OCI-LY1 (cell line): Measurements from ENCODE around the gene SLC24A3.

ENCODE experiments used
- H2AFZ ChIP-seq: fragments of 200-600 bp; sonication (generic), shearing (Covaris generic); 2 replicates; pipeline ENCODE4 v1.6.0; 2014; ENCODE audit warnings: antibody characterized with exemption, mild to moderate bottlenecking, low read length
- H3F3A ChIP-seq: fragments of 200-600 bp; sonication (generic), shearing (Covaris generic); 2 replicates; pipeline ENCODE4 v1.6.0; 2014; ENCODE audit warnings: mild to moderate bottlenecking, antibody characterized with exemption, low read length, moderate library complexity; ENCODE audit not compliant: insufficient read depth
- H3K27ac ChIP-seq: fragments of 200-600 bp; sonication (generic); 2 replicates; pipeline ENCODE4 v1.5.1; 2014; ENCODE audit warnings: low read length, mixed run types, mild to moderate bottlenecking, low read depth; ENCODE audit not compliant: poor library complexity, severe bottlenecking
- H3K27me3 ChIP-seq: fragments of 200-600 bp; sonication (generic); 2 replicates; pipeline ENCODE4 v1.6.0; 2014; ENCODE audit warnings: antibody characterized with exemption, mild to moderate bottlenecking, low read length, moderate library complexity; ENCODE audit not compliant: insufficient read depth
- H3K36me3 ChIP-seq: fragments of 200-600 bp; sonication (generic); 2 replicates; pipeline ENCODE4 v1.6.1; 2014; ENCODE audit warnings: mild to moderate bottlenecking, antibody characterized with exemption, low read length, moderate library complexity, mixed read lengths; ENCODE audit not compliant: insufficient read depth
- H3K4me1 ChIP-seq: fragments of 200-600 bp; sonication (generic); 2 replicates; pipeline ENCODE4 v1.5.1; 2014; ENCODE audit warnings: mild to moderate bottlenecking, low read length, moderate library complexity; ENCODE audit not compliant: insufficient read depth, severe bottlenecking
- H3K4me2 ChIP-seq: fragments of 200-600 bp; sonication (generic), shearing (Covaris generic); 2 replicates; pipeline ENCODE4 v1.6.1; 2014; ENCODE audit warnings: low read length
- H3K4me3 ChIP-seq: fragments of 200-600 bp; sonication (generic); 2 replicates; pipeline ENCODE4 v1.5.1; 2014; ENCODE audit warnings: low read length, low read depth, mild to moderate bottlenecking, mixed read lengths; ENCODE audit not compliant: poor library complexity, severe bottlenecking
- H3K79me2 ChIP-seq: fragments of 200-600 bp; shearing (Covaris generic); 2 replicates; pipeline ENCODE4 v1.6.1; 2016; ENCODE audit warnings: mixed run types, low read length, mixed read lengths; ENCODE audit not compliant: insufficient read depth
- H3K9ac ChIP-seq: fragments of 200-600 bp; sonication (generic), shearing (Covaris generic); 2 replicates; pipeline ENCODE4 v1.6.1; 2014; ENCODE audit warnings: mild to moderate bottlenecking, low read length, mixed read lengths
- H3K9me2 ChIP-seq: fragments of 200-600 bp; sonication (generic), shearing (Covaris generic); 2 replicates; pipeline ENCODE4 v1.6.1; 2014; ENCODE audit warnings: low read depth, mild to moderate bottlenecking, low read length, mixed read lengths
- H3K9me3 ChIP-seq: fragments of 200-600 bp; shearing (Covaris generic); 2 replicates; pipeline ENCODE4 v1.6.1; 2014; ENCODE audit warnings: low read length, mixed read lengths
- H4K20me1 ChIP-seq: fragments of 200-600 bp; sonication (generic), shearing (Covaris generic); 2 replicates; pipeline ENCODE4 v1.6.0; 2016; ENCODE audit warnings: mild to moderate bottlenecking, low read length; ENCODE audit not compliant: insufficient read depth
- EZH2 ChIP-seq: fragments of 200-600 bp; sonication (generic), shearing (Covaris generic); IDR thresholded peaks from 2 replicates; pipeline ENCODE4 v1.8.0; 2017; ENCODE audit warnings: borderline replicate concordance, mixed run types, mild to moderate bottlenecking, antibody characterized with exemption, low read length, moderate library complexity, mixed read lengths
- TF ChIP-seq, protein P1 (sequence below): fragments of 200-600 bp; sonication (generic), shearing (Covaris generic); IDR thresholded peaks from 2 replicates; pipeline ENCODE4 v1.5.1; 2017; ENCODE audit warnings: mild to moderate bottlenecking, antibody characterized with exemption, low read length, moderate library complexity, mixed read lengths

Gene SLC24A3

GRCh38 chr20:19330731-19331130 lies 118.3 kb downstream of the SLC24A3 start:
- 0 out of 2 replicates have a peak, but pooled peaks cover 4% of the 10 kb centered on the region for H3K27me3 ChIP-seq

GRCh38 chr20:19333563-19333962 lies 121.1 kb downstream of the SLC24A3 start:
- 0 out of 2 replicates have a peak, but pooled peaks cover 4% of the 10 kb centered on the region for H3K27me3 ChIP-seq
- H3K9me3 ChIP-seq = no peaks in the 10 kb centered on the region
- H3K4me2 ChIP-seq = no peak overlapping the region
- no peak overlapping the region for H2AFZ ChIP-seq
- no peak overlapping the region for H3K4me3 ChIP-seq
- H3K9me2 ChIP-seq = no peaks in the 10 kb centered on the region
- no peak for TF ChIP-seq EZH2
- TF ChIP-seq, protein P1, sequence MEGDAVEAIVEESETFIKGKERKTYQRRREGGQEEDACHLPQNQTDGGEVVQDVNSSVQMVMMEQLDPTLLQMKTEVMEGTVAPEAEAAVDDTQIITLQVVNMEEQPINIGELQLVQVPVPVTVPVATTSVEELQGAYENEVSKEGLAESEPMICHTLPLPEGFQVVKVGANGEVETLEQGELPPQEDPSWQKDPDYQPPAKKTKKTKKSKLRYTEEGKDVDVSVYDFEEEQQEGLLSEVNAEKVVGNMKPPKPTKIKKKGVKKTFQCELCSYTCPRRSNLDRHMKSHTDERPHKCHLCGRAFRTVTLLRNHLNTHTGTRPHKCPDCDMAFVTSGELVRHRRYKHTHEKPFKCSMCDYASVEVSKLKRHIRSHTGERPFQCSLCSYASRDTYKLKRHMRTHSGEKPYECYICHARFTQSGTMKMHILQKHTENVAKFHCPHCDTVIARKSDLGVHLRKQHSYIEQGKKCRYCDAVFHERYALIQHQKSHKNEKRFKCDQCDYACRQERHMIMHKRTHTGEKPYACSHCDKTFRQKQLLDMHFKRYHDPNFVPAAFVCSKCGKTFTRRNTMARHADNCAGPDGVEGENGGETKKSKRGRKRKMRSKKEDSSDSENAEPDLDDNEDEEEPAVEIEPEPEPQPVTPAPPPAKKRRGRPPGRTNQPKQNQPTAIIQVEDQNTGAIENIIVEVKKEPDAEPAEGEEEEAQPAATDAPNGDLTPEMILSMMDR = no peak
- H3K36me3 ChIP-seq = no peaks in the 10 kb centered on the region
- no peak overlapping the region for H3K9ac ChIP-seq
- no peaks in the 10 kb centered on the region for H4K20me1 ChIP-seq
- H3K4me1 ChIP-seq = no peaks in the 10 kb centered on the region
- no peaks in the 10 kb centered on the region for H3F3A ChIP-seq
- H3K79me2 ChIP-seq = no peaks in the 10 kb centered on the region
- no peak overlapping the region for H3K27ac ChIP-seq

More at GRCh38 chr20:19330731-19331130, 118.3 kb downstream of the SLC24A3 start:
- H3K9me2 ChIP-seq = no peaks in the 10 kb centered on the region
- TF ChIP-seq, protein P1 = no peak
- no peak for TF ChIP-seq EZH2
- H3K36me3 ChIP-seq = no peaks in the 10 kb centered on the region
- H3K9me3 ChIP-seq = no peaks in the 10 kb centered on the region
- H3K79me2 ChIP-seq = no peaks in the 10 kb centered on the region
- no peak overlapping the region for H3K27ac ChIP-seq
- H3K4me3 ChIP-seq = no peak overlapping the region
- no peaks in the 10 kb centered on the region for H4K20me1 ChIP-seq
- H3K4me2 ChIP-seq = no peak overlapping the region
- H3F3A ChIP-seq = no peaks in the 10 kb centered on the region
- H2AFZ ChIP-seq = no peak overlapping the region
- no peaks in the 10 kb centered on the region for H3K4me1 ChIP-seq
- H3K9ac ChIP-seq = no peak overlapping the region

DNA sequence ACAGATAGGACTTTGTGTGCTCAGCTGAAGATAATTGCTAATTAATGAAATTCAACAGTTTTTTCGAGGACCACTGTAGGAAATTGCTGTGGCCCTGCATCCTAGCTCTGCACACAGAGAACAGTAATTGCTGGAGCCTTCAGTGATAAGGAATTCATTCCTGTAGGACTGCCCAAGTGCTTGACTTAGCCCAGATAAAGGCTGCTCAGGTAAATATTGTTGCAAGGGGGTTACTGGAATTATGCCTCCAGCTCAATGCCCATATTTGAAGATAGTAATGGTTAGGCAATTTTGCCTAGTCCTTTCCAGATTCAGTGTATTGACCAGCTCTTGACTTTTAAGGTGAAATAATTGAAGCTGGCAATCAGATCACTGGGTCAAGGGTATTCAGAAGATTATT lies 122.9 kb downstream of the SLC24A3 start:
- no peaks in the 10 kb centered on the region for H3F3A ChIP-seq
- no peaks in the 10 kb centered on the region for H3K79me2 ChIP-seq
- no peaks in the 10 kb centered on the region for H3K4me1 ChIP-seq
- H3K27ac ChIP-seq = no peak overlapping the region
- no peaks in the 10 kb centered on the region for H3K9me2 ChIP-seq
- H3K27me3 ChIP-seq = no peaks in the 10 kb centered on the region
- no peak overlapping the region for H3K4me2 ChIP-seq
- H4K20me1 ChIP-seq = no peaks in the 10 kb centered on the region
- H3K36me3 ChIP-seq = no peaks in the 10 kb centered on the region
- no peaks in the 10 kb centered on the region for H3K9me3 ChIP-seq
- H3K4me3 ChIP-seq = no peak overlapping the region
- TF ChIP-seq, protein P1 = no peak
- TF ChIP-seq EZH2 = no peak
- no peak overlapping the region for H3K9ac ChIP-seq
- no peak overlapping the region for H2AFZ ChIP-seq
